GM21390 (cell line): ENCODE data around the gene PLLP.

Experiments
- ATAC-seq: cut with Tn5 transposase; IDR thresholded peaks from one replicate; pipeline ENCODE4 v1.9.1; 2021; ENCODE audit not compliant: unreplicated experiment

Gene PLLP

GRCh38 chr16:57226701-57227621 is 57.5 kb downstream of the PLLP start:
- ATAC-seq: no peak

GRCh38 chr16:57225978-57226377 is 58.5 kb downstream of the PLLP start:
- ATAC-seq: no peak

- no peak for ATAC-seq
These were observed 59.7 kb downstream of the PLLP start for GRCh38 chr16:57224651-57225335.

GRCh38 chr16:57223057-57223456 is 61.4 kb downstream of the PLLP start:
- ATAC-seq: no peak

DNA sequence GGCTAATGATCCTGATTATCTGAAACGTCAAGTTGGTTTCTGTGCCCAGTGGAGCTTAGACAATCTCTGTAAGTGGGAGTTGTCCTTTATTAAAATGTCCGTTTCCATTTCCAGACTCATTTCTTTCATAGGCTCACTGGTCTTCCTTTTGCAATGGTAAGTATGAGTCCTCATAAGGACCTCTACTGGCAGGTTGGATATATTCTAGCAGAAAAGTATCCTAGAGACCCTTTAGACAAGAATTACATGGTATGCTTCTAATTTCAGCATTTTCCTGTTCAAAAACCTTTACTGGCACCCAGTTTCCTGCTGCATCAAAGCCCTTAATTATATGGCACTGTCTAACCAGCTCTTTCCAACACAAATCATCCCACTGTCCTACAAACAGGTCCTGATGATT is 67.5 kb downstream of the PLLP start:
- ATAC-seq: no peak

DNA sequence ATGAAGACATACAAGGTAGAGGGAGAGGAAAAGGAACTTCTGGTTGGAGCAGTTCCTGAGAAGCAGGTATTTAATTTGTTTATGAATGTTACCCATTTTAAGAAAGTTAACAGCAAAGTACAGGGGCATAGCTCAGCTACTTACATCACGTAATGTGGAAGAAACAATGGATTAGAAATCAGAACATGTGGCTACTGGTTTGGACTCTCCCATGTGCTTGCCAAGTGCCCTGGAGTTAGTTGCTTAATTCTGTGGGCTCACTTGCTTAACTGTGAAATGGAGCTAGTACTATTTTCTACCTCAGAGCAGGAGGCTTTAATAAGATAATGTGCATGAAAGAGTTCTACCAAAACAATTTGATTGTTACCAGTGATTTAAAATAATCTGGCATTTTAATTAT is 71.0 kb downstream of the PLLP start:
- ATAC-seq: no peak

DNA sequence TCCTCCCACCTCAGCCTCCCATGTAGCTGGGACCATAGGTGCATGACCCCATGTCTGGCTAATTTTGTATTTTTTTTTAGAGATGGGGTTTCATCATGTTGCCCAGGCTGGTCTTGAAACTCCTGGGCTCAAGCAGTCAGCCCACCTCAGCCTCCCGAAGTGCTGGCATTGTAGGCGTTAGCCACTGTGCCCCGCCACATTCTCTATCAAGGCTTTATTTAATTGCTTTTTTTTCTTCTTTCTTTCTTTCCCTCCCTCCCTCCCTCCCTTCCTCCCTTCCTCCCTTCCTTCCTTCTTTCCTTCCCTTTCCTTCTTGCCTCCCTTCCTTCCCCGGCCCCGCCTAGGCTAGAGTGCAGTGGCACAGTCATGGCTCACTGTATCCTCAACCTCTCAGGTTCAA is 74.7 kb downstream of the PLLP start:
- no peak for ATAC-seq

GRCh38 chr16:57208926-57209325 is 75.5 kb downstream of the PLLP start:
- ATAC-seq: no peak
